NCI-H2227 treated with DMSO at 0.1 percent for 48 hours (cell line): ENCODE data around the gene MRGPRF.
A peak's percentile ranks its signal among the peaks of the same experiment; 100 is the strongest.
"Not testable (repeated sequence)": the region's sequence is repeated elsewhere in the genome, so short reads cannot be mapped to it uniquely, and the experiment has no call there.

Experiments used
- DNase-seq: peaks from one replicate; lab custom pipeline; 2025; lab: John Stamatoyannopoulos, UW

Gene MRGPRF

GRCh38 chr11:69002570-69003231 is 10.3 kb downstream of the MRGPRF start:
- DNase-seq: no peak

DNA sequence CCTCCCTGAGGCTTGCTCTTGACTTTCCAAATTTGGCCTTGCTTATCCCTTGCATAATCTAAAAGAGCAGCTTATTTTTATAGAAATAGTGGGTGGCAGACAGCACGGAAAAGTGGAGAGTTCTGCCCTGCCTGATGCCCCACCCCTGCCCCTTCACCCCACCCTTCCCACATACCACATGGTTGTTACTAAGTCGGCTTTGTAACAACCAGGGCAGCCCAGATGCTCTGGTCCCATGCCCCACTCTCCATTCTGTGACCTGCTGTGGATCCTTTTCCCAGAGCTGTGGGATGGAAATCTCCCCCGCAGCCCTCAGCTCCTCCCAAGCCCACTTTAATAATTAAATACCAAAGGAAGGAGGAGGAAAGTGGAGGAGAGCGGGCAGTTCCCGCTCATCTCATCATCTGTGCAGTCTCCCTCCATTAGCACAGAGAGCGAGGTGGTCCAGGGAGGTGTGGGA is 10.9 kb downstream of the MRGPRF start:
- DNase-seq: no peak

- DNase-seq: no peak
Measured at GRCh38 chr11:69001243-69002081, 11.6 kb downstream of the MRGPRF start.

GRCh38 chr11:69000831-69001242 is 12.2 kb downstream of the MRGPRF start:
- no peak for DNase-seq

- DNase-seq: no peak
Measured at GRCh38 chr11:69000391-69000790, 12.7 kb downstream of the MRGPRF start.

DNA sequence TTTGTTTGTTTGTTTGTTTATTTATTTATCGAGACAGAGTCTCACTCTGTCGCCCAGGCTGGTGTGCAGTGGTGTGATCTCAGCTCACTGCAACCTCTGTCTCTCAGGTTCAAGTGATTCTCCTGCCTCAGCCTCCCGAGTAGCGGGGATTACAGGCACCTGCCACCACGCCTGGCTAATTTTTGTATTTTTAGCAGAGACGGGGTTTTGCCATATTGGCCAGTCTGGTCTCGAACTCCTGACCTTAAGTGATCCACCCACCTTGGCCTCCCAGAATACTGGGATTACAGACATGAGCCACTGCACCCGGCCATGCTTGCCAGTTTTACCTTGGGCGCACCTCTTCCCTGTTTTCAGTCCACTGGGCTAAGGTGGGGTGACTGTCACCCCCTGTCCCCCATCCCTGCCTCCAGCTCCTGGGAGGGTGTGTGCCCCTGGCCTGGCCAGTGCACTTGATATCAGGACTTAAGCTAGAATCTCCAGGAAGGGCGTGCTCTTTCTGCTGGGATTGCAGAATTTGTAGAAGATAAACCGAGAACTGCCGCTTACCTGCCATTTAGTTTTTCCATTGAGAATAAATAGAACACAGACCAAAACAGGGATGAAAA is 13.2 kb downstream of the MRGPRF start:
- DNase-seq: not testable (repeated sequence)

GRCh38 chr11:68999093-68999747 is 13.8 kb downstream of the MRGPRF start:
- DNase-seq: no peak

DNA sequence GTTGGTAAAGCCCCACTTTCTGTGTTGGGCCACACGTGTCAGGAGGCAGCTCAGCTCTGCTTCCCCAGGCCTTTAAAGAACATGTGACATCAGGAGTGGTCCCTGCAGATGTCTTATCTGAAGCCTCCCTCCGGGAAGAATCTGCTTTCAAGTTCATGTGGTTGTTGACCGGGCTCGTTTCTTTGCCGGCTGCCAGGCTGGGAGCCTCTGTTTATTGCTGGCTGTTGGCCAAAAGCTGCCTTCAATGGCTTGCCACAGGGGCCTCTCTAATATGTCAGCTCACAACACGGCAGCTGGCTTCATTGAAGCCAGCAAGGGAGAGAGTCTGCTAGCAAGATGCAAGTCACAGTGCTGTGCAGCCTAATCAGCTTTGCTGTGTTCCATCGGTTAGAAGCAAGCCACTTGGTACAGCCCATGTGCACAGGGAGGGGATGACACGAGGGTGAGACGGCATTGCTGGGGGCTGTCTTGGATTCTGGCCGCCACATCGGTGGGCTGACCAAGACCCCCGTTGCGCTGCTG is 14.6 kb downstream of the MRGPRF start:
- DNase-seq: peak; percentile 66

- no peak for DNase-seq
Measured at GRCh38 chr11:68997995-68998348, 15.1 kb downstream of the MRGPRF start.

DNA sequence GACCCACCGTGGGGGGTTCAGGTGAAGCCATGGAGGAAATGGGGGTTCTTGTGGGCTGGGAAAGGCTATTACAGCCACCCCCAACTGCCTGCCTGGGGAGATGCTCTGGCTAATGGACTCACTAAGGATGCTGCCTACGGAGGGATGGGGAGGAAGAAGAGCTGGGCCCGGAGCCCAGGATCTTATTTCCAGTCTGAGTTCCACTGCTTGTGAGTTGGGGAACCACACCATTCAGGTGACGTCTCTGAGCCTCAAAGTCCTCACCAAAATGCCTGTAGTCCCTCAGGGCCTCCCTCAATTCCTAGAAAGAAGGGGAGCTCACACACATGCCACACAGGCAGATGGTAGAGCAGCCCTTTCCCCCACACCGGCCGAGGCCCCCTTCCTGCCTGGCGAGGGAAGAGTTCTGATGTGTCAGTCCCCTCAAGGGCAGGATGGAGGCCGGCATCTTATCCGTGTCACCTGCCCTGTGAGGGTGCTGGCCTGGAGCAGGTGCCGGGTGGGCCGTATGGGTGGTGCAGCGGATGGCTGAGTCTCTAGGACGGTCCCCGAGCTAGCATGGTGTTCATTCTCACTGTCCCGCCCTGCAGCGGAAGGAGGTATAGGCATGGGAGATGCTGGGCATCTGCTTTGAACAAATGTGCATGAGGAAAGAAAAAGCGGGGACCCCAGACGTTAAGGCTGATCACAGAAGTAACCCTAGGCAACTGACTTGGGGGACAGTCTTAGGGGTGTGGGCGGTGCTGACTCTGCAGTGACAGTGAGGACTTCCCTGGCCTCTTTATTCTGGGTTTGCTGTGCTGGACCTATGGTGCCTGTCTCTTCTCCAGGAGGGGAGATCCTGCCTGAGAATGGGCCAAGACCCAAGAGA is 15.7 kb downstream of the MRGPRF start:
- DNase-seq: no peak

GRCh38 chr11:68996376-68997123 is 16.5 kb downstream of the MRGPRF start:
- no peak for DNase-seq

DNA sequence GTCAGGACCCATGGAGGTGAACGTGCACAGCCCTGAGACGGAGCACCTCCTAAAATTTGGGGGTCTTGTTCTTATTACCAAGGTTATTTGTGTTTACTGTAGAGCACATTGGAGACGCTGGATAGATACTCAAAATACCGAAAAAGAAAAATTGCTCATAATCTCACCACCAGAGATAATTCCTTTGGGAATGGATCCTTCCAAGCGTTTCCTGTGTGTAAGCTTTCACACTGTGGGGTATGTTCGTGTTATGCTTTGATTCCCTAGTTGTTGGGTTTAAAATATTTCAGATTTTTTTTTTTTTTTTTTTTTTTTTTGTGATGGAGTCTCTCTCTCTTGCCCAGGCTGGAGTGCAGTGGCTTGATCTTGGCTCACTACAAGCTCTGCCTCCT is 18.2 kb downstream of the MRGPRF start:
- no peak for DNase-seq

DNA sequence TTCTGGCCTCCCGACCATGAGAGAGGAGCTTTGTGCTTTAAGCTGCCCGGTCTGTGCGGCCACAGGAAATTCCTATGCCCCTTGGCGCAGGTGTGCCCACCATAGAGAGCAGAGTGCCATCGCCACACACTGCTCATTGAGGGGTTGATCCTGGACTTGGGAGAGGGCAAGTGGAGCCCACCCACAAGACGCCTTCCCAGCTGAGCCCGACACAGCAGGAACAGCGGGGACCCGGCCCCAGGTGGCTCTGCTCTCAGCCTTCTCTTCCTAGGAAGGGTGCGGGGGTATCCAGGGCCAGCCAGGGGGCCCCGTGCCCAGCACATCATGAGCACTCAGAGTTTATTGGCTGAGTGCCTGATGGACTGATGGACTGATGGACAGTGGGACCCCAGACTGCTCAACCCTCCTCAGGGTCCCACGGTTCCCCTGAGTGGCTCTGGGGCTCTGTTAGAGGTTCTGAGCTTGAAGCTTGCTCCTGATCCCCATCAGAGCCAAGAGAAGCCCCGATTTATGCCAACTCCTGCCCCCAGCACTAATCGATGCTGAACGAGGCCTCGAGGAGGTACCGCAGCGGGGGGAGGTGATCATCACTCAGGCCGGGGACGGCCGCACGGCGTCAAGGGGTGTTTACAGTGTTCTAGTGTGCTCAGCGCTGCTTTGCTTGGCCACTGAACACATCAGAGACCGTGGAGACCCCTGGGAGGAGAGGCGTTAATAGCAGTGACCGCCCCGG is 18.7 kb downstream of the MRGPRF start:
- DNase-seq: no peak

- DNase-seq: no peak
Measured at GRCh38 chr11:68993546-68993945, 19.5 kb downstream of the MRGPRF start.

- no peak for DNase-seq
Measured at GRCh38 chr11:68992743-68993255, 20.2 kb downstream of the MRGPRF start.

GRCh38 chr11:68990995-68991780 is 21.9 kb downstream of the MRGPRF start:
- DNase-seq: no peak

GRCh38 chr11:68989936-68990606 is 23.0 kb downstream of the MRGPRF start:
- no peak for DNase-seq

DNA sequence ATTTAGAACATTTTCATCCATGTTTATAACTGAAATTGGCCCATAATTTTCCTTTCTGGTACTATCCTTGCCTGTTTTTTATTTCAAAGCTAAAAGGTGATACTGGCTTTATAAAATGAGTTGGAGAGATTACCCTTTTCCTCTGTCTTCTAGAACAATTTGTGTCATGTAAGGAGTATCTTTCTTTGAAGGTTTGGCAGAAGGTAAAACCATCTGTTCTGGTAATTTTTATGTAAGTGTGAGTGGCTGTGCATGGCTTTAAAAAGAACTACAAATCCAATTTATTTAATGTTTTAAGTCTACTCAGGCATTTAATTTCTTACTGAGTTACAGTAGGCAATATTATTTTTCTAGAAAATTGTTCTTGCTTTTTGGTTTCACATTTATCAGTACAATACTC is 24.6 kb downstream of the MRGPRF start:
- DNase-seq: no peak
